GM19324 (cell line): ENCODE measurements around the gene VPS37D.

Experiments used
- ATAC-seq: cut with Tn5 transposase; IDR thresholded peaks from one replicate; pipeline ENCODE4 v1.9.1; 2021; ENCODE audit warnings: mild to moderate bottlenecking, moderate library complexity; ENCODE audit not compliant: unreplicated experiment, low FRiP score

Gene VPS37D

DNA sequence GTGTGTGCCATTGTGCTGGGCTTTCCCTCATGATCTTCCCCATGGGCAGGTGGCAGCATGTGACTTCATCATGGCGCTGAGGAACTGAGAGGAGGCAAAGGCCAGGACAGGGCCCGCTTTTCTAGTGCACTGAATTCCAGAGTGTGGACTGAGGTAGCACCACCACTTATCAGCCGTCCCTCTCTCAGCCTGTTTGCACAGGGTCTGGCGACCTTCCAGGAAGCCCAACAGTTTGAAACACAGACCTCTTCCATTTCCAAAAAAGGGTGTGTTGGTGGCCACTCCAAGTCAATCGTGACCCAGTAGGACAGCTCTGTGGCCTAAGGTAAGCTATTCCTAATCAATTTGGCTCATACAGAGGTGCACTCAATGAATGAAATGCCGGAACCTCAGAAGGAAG is 11.2 kb downstream of the VPS37D start:
- no peak for ATAC-seq

DNA sequence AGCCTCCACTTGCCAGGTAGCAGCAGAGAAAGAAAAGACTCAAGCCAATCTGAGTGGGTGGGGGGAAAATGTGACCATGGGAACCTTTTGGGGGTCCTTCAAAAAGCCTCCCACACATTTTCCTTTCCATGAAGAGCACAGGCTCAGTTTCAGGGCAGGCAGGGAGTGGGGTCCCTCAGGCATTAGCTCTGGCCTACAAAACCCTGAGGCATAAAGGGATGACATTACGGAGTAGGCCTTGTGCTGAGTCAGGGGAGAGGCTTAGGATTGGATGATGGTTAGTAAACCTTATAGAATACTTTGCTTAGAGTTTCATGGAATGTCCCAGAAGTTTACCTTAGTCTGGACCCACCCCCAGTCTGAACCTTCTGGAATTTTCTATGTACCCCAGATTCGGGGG is 12.1 kb downstream of the VPS37D start:
- ATAC-seq = no peak

DNA sequence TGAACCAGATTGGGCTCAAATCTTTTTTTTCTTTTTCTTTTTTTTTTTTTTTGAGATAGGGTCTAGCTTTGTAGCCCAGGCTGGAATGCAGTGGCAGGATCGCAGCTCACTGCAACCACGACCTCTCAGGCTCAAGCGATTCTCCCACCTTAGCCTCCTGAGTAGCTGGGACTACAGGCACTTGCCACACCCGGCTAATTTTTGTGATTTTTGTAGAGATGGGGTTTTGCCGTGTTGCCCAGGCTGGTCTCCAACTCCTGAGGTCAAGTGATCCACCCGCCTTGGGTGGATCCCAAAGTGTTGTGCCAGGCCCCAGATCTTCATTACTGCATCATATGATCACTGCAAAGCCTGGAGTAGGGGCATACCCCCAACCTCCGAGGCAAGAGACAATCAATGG is 12.9 kb downstream of the VPS37D start:
- no peak for ATAC-seq

DNA sequence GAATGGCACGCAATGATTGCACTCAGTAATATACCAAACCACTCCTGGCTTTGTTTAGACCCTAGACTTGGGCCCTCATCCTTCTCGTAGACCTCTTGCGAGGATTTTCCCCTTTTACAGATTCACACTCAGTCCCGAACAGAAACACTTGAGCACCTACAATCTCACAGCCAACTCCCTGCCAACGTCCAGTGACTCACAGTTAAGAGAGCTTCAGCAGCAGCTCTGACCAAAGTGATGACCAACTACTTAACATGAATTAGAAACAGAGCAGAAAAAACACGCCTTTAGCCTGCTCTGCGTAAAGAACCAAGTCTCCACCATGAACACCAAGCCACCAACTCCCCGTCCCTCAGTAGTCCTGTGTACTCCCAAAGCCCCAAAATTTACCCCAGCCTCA is 13.4 kb downstream of the VPS37D start:
- no peak for ATAC-seq

DNA sequence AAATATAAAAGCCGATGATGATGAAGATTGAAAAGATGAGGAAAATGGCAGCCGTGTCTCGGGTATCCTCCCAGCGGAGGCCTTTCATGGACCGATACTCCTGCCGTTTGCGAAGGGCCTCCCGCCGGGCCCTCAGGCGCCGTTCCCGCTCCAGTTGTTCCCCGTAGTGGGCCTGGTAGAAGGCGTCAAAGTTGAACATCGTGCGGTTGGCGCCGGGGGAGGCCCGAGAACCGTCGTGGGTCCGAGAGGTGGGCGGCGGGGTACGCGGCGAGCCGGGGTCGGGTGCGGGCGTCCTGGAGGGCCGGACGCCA is 15.1 kb downstream of the VPS37D start:
- peak; percentile 6 for ATAC-seq

DNA sequence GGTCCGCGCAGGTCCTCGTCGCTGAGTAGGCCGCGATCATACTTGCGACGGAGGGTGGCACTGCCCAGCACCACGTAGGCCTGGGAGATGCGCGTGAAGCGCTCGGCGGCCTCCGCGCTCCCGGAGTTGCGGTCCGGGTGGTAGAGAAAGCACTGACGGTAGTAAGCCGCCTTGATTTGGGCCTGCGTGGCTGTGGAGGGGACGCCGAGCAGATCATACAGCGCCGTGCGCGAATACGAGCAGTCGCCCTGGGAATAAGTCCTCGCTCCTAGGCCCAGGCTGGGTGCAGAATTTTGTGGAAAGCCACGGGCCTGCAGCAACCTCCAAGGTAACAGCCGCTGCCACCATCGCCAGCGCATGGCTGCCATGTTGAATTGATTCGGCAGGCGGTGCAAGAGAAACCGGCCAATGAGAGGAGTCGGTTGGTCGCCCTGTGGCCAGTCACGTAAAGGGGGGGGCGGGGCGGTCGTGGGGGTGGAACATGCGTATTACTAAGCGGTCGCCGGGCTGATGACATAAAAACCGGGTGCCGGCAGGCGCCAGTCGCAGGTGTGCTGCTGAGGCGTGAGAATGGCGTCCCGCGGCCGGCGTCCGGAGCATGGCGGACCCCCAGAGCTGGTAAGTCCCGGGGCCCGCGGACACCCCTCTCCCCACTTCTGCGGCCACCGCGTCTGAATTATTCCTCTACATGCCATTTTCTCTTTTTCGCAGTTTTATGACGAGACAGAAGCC is 15.6 kb downstream of the VPS37D start, which contains the start of the genes BUD23 and DNAJC30:
Gene BUD23, plus strand, starts transcription at position 542 of the 732 bp plus-strand sequence. Its CDS starts 29 bp downstream, at position 571.
Gene DNAJC30, minus strand, starts transcription at position 398 of the 732 bp plus-strand sequence. Its CDS starts 30 bp downstream, at position 368.
- peak; percentile 88 for ATAC-seq

DNA sequence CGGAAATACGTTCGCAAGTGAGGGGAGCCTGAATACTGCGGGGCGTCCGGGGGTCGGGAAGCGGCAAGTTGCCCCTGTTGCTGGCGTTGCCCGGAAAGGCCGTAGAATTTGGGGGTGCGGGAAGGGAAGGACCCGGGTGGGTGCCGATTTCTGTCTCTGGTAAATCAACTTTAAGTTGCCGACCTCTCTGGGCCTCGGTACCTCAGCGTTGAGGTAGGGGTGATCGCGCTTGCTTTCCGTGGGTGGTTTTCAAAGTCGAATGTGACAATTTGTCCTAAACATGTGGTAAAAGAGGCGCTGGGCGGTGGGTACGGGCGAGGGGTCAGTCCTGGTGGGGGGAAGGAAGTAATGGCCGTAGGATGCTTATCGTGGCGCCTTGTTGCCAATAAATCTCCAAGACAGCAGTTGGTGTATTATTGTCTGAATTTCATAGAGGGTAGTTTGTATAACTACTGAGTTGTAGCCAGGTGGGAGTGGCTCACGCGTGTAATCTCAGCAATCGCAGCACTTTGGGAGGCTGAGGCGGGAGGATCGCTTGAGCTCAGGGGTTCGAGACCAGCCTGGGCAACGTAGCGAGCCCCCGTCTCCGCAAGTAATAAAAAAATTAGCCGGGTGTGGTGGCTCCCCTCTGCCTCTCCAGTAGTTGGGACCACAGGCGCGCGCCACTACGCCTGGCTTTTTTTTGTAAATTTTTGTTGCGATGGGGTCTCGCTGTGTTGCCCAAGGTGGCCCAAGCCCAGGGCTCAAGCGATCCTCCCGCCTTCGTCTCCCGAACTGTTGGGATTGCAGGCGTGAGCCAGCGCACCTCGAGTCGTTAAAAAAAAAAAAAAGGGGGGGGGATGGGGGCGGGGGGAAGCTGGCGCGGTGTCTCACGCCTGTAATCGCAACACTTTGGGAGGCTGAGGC is 16.4 kb downstream of the VPS37D start:
- ATAC-seq = peak; percentile 18

DNA sequence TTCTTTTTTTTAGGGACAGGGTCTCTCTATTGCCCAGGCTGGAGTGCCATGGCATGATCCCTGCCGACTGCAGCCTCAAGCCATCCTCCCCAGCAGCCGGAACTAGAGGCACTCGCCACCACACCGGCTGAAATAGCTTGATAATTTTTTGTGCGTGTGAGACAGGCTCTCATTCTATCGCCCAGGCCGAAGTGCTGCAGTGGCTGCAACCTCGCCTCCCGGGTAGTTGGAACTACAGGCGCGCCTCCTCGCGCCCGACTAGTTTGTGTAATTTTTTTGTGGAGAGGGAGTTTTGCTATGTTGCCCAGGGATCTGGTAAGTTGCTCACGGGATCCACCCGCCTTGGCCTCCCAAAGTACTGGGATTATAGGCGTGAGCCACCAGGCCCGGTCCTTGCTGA is 17.7 kb downstream of the VPS37D start:
- ATAC-seq = no peak

DNA sequence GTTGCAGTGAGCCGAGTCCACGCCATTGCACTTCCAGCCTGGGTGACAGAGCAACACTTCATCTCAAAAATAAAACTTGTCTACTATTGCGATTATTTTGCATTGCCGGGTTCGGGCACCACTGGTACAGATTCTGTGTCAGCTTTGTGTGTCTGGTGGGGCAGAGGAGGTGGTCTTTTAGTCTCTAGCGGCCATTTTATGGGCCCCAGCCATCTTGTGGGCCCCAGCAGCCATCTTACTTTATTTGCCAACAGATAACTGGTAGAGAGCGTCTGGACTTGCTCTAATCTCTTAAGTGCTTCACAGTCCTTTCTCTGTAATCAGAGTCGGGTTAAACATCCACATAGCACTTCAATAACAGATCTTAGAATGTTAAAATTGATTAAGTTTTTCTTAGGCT is 20.7 kb downstream of the VPS37D start:
- ATAC-seq = no peak

DNA sequence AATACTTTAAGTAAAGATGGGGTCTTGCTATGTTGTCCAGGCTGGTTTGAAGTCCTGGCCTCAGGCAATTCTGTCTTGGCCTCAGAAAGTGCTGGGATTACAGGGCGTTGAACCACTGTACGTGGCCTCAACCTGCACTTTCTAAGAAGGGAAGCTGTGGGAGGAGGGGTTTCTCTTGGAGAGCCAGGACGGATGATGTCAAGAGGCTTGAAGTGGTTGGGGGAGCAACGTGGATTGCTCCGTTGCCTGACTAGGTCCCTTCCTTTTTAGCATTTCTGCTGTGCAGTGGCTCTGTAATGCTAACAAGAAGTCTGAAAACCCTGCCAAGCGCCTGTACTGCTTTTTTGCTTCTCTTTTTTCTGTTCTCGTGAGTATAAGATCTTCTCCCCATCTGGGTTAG is 23.0 kb downstream of the VPS37D start:
- ATAC-seq = no peak

DNA sequence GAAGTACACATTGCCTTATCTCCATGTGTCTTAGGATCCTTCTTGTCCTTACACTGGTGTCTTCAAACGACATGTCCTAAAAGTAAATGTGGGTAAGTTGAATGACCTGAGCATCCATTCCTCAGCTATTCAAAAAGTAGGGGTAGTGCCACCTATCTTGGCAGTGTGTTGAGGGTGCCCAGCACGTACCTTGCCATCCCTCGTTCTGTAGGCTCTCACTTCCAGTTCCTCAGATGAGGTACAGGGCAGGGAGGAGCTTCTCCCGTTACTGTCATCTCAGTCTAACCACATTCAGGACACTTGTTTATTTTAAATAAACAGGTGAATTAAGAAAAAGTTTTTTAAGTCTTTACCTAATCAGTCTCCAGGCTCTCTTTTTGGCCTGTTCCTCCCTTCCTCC is 28.7 kb downstream of the VPS37D start:
- no peak for ATAC-seq

DNA sequence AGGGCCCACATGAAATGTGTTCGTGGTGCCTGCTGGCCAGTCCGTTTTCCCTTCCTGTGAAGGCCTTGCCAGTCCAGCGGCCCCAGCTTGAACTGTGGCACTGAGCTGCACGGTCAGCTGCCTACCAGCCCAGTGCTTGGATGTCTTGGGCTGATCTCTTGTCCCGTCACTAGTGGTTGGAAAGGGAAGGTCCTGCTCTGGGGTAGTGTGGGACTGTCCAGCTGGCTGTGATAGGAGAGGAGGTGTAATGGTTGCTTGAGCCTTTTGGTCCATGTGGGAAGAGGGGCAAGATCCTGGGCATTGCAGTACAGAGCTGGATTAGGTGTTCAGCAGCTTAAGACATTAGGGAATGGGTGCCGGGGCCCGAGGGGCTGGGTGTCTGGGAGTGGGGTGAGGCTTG is 30.8 kb downstream of the VPS37D start:
- ATAC-seq = no peak

DNA sequence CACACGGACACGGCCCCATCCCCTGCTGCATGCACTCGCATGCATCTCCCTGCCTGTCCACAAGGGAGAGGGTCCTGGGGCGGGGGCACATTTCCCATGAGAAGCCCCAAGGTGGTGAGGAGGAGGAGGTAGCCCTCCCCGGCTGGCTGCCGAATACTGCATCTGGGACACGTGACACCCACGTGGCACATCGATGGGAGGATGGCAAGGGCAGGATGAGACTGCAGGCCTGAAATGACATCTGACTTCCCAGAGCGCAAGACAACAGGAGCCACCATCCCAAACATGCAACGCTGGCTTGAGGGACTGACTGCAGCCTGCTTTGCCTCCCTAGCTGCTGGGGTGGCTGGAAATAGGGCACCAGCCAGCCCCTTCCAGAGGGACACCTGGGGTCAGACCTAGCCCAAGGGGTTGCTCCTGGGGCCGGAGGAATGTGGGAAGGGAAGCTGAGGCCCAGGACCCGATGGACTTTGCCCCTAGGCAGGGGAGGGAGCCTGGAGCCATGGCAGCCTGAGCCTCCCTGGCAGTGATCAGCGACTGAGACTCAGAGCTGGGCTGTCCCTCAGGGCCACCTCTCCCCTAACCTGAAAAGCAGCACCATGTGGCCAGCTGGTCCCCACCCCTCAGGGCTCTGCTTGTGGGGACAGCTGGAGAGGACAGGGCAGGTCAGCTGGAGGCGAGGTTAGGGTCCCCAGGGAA is 31.9 kb downstream of the VPS37D start:
- no peak for ATAC-seq

DNA sequence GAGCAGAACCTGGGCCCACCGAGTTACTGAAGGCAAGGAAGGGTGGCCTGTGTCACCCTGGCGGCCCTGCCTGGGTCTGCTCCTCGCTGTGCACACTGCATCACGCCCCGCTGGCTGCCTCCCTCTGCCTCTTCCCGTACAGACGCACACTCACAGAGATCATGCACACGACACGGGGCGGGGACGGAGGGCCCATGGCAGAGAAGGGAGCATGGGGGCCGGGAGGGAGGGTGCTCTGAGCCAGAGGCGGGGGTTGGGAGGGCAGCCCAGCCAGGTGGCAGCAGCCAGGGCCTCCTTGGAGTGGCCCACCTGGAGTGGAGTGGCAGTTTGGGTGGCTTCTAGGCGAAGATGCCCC is 32.4 kb downstream of the VPS37D start:
- ATAC-seq = no peak

DNA sequence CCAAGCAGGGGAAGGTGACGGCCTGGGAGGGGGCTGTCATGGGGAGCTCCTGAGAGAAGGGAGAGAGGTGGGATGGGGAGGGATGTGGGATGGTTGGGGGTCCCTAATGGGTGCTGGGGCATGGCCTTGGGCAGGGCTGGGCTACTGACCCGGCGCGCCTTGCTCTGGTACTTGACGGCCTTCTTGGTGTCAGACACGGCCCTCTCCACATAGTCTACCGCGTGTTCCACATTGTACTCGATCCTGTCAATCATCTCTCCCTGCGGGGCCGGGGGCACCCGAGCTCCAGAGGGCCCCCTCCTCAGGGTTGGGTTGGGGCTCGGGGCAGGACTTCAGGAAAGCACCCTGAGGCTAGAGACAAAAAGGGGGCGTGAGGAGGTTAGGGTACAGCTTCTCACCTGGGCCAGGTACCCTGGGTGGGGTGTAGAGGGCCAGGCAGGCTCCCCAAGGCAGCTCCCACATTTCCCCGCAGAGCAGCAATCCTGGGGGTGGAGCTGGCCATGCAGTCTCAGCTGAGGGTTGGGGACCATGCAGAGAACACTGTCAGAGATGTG is 33.0 kb downstream of the VPS37D start:
- no peak for ATAC-seq

DNA sequence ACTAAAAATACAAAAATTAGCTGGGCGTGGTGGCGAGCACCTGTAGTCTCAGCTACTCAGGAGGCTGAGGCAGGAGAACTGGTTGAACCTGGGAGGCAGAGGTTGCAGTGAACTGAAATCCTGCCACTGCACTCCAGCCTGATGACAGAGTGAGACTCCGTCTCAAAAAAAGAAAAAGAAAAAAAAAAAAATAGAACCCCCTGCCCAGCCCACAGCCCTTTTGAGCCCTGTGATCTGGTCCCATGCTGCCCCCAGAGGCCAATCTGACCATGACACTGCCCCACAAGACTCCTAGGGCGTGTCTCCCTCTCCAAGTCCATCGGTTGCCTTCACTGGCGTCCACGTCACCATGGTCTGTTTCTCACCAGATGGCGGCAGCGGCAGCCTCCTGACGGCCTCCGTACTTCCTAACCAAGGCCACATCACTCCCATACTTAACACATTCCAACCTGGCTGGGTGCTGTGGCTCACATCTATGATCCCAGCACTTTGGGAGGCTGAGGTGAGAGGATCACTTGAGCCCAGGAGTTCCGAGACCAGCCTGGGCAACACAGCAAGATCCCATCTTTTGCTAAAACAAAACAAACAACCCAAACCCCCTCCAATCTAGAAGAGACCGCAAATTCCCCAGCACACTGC is 33.8 kb downstream of the VPS37D start:
- ATAC-seq = no peak

DNA sequence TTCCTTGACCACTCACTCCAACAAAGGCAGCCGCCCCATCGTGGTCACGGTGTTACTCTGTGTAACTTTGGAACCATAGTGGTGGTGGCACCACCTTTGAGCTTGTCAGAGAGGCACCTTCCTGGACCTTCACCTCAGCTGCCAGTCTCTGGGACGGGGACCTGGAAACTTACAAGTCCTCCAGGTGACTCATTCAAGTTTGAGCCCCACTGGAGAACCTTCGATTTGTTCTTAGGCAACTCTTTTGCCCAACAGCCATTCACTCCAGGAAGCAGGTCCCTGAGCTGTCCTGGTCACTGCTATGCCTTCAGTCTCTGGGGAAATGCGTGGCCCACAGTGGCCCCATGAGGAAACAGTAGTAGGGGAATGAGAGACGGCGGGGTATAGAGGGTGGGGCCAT is 34.6 kb downstream of the VPS37D start:
- no peak for ATAC-seq

DNA sequence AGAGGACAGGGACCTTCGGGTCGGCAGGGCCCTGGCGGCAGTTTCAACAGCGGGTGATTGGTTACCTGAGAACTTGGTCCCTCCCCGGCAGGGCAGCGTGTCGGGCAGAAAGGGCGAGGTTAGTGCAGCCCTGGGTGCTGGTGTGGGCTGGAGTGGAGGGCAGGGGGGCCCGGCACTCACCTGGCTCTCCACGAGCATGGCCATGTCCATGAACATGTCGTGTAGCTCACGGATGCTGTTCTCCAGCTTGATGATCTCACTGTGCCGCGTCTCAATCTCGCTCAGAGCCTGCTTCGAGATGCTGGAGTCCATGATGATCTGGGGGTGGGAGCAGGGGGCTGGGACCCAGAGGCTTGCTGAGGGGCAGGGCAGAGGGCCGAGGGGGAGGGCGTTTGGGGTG is 35.0 kb downstream of the VPS37D start:
- no peak for ATAC-seq

DNA sequence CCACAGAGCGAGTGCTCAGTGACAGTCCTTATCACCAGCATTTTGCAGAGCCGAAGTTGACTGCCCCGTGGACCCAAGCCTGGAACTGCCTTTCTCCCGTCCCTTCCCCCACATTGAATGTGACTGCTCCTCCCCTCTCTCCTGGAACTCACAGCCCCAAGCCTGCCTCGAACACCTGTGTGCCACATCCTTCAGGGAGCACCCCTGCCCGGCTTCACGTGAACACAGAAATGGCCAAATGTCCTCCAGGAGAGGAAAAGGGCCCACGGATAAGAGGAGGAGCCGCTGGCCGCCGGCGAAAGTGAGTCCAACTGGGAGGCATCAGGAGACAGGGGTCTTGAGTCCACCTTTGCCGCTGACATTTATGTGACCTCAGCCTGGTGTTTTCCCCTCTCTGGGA is 35.6 kb downstream of the VPS37D start:
- no peak for ATAC-seq
